IPS-20b (cell line): ENCODE data around the gene SCN4B.

Experiments used
- H3K27ac ChIP-seq: one replicate; pipeline ENCODE4 v1.5.1; 2013; ENCODE audit warnings: low read length
- H3K27me3 ChIP-seq: 2 replicates; pipeline ENCODE4 v1.6.1; 2013; ENCODE audit warnings: mild to moderate bottlenecking, low read length, inconsistent platforms; ENCODE audit not compliant: insufficient read depth
- H3K36me3 ChIP-seq: 2 replicates; pipeline ENCODE4 v1.6.1; 2013; ENCODE audit warnings: low read depth, mild to moderate bottlenecking, inconsistent platforms, low read length, moderate library complexity; ENCODE audit not compliant: insufficient read depth
- H3K4me1 ChIP-seq: 2 replicates; pipeline ENCODE4 v1.6.1; 2013; ENCODE audit warnings: mild to moderate bottlenecking, control low read depth, inconsistent platforms, low read length, moderate library complexity; ENCODE audit not compliant: insufficient read depth
- H3K4me3 ChIP-seq: 2 replicates; pipeline ENCODE4 v1.5.1; 2013; ENCODE audit warnings: mild to moderate bottlenecking, low read length, inconsistent platforms
- H3K9ac ChIP-seq: 2 replicates; pipeline ENCODE4 v1.6.1; 2013; ENCODE audit warnings: low read depth, mild to moderate bottlenecking, inconsistent platforms, low read length, moderate library complexity
- H3K9me3 ChIP-seq: 2 replicates; pipeline ENCODE4 v1.6.1; 2013; ENCODE audit warnings: mild to moderate bottlenecking, low read depth, low read length, inconsistent platforms; ENCODE audit not compliant: insufficient read depth

SCN4B gene

GRCh38 chr11:118135796-118136165 lies 16.8 kb downstream of the SCN4B start:
- H3K27ac ChIP-seq, result no peak overlapping the region
- H3K27me3 ChIP-seq, result peaks cover 4% of the 10 kb centered on the region
- H3K9me3 ChIP-seq, result no peaks in the 10 kb centered on the region
- H3K36me3 ChIP-seq, result no peaks in the 10 kb centered on the region
- H3K4me1 ChIP-seq, result no peaks in the 10 kb centered on the region
- H3K9ac ChIP-seq, result no peak overlapping the region
- no peak overlapping the region for H3K4me3 ChIP-seq

DNA sequence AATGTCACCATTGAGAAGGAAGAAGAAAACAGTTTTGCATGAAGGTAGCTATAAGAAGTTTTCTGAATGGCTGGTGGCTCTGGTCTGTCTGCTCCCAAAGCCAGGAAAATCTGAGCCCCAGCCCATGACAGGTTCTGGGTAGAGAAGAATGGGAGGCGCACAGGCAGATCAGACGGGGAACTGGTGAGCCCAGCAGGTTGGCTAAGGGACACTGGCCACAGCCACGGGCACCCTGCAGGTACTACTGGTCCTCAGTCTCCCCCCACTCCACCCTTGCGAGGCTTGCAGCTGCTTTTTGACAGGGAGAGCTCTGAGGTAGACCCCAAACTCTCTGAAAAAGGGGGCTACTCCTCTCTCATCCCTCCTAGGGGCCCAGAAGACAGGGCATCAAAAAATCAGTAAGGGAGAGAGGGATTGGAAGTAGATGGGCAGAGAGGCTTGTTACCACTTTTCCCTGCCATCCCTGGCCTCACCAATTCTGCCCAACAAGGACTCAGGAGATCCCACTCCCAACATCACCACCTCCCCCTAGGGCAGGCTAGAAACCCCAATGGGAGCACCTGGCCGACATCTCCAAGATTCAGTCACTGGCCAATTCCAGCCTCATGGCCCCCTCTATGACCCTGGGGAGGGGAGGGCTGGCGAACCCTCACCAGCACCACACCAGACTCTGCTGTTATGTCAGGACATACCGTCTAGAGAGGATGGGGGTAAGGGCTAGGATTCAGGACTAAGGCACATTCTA lies 17.4 kb downstream of the SCN4B start:
- no peak overlapping the region for H3K27ac ChIP-seq
- H3K4me1 ChIP-seq, result no peaks in the 10 kb centered on the region
- peaks cover 4% of the 10 kb centered on the region for H3K27me3 ChIP-seq
- H3K36me3 ChIP-seq, result no peaks in the 10 kb centered on the region
- H3K9ac ChIP-seq, result no peak overlapping the region
- no peaks in the 10 kb centered on the region for H3K9me3 ChIP-seq
- no peak overlapping the region for H3K4me3 ChIP-seq

- Histone ChIP-seq H3K36me3 (no peaks in the 10 kb centered on the region), H3K27ac (no peak overlapping the region), H3K9me3 (no peaks in the 10 kb centered on the region), H3K9ac (no peak overlapping the region), H3K27me3 (peaks cover 4% of the 10 kb centered on the region; the same call in 1 of the 2 replicates), H3K4me3 (no peak overlapping the region), H3K4me1 (no peaks in the 10 kb centered on the region)
Observed at GRCh38 chr11:118133816-118134215, 18.8 kb downstream of the SCN4B start.

DNA sequence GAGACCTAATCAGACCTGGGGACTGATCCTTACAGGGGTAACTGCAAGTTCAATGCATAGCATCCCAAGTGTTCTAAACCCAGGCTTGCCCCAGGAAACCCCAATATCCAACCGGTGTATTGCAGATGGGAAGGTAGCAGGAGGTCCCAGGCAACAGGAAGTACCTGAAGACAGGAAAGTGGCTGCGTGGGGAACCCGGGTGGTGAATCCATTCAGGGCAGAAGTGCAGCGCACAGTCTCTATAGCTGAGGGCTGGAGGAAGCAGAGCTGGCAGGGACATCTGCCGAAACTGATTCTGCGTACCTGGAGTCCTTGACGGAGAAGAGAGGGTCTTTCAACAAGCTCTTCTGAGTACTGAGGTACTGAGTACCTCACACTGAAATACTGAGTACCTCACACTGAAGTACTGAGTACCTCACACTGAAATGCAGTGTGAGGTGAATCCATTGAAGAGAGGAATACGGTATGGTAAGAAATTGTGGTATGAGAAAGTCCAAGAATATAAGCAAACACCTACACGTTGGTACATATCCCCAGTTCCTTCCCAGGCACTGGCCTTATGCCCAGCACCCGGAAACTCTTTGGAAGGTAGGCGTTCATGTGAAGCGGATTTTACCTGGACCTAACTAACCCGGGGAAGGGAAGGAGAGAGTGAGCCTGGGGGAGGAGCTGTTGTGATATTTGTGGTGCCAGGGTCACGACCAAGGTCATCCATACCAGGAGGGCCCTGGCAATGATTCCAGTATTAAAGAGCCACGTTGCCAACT lies 20.1 kb downstream of the SCN4B start:
- Histone ChIP-seq H3K27ac (no peak overlapping the region), H3K27me3 (no peaks in the 10 kb centered on the region; the same call in 1 of the 2 replicates), H3K36me3 (no peaks in the 10 kb centered on the region), H3K4me1 (no peaks in the 10 kb centered on the region), H3K9ac (no peak overlapping the region), H3K4me3 (no peak overlapping the region), H3K9me3 (no peaks in the 10 kb centered on the region)

- Histone ChIP-seq H3K9ac (no peak overlapping the region), H3K9me3 (no peaks in the 10 kb centered on the region), H3K36me3 (no peaks in the 10 kb centered on the region), H3K27ac (no peak overlapping the region), H3K4me3 (no peak overlapping the region), H3K27me3 (no peaks in the 10 kb centered on the region), H3K4me1 (no peaks in the 10 kb centered on the region)
Observed at GRCh38 chr11:118129471-118130172, 23.0 kb downstream of the SCN4B start.

GRCh38 chr11:118128721-118129470 lies 23.7 kb downstream of the SCN4B start:
- Histone ChIP-seq H3K9ac (no peak overlapping the region), H3K4me1 (no peaks in the 10 kb centered on the region), H3K4me3 (no peak overlapping the region), H3K27ac (no peak overlapping the region), H3K9me3 (no peaks in the 10 kb centered on the region), H3K27me3 (no peaks in the 10 kb centered on the region), H3K36me3 (no peaks in the 10 kb centered on the region)

- H3K9me3 ChIP-seq, result no peaks in the 10 kb centered on the region
- H3K36me3 ChIP-seq, result no peaks in the 10 kb centered on the region
- H3K27ac ChIP-seq, result no peak overlapping the region
Observed at GRCh38 chr11:118128310-118128709, 24.3 kb downstream of the SCN4B start.

GRCh38 chr11:118126082-118126838 lies 26.4 kb downstream of the SCN4B start:
- no peaks in the 10 kb centered on the region for H3K27me3 ChIP-seq
- no peaks in the 10 kb centered on the region for H3K36me3 ChIP-seq
- H3K4me3 ChIP-seq, result no peak overlapping the region
- H3K4me1 ChIP-seq, result no peaks in the 10 kb centered on the region
- H3K27ac ChIP-seq, result no peak overlapping the region
- H3K9me3 ChIP-seq, result no peaks in the 10 kb centered on the region
- H3K9ac ChIP-seq, result no peak overlapping the region

More at GRCh38 chr11:118128310-118128709, 24.3 kb downstream of the SCN4B start:
- Histone ChIP-seq H3K4me1 (no peaks in the 10 kb centered on the region), H3K9ac (no peak overlapping the region), H3K27me3 (no peaks in the 10 kb centered on the region), H3K4me3 (no peak overlapping the region)

GRCh38 chr11:118124929-118125535 lies 27.6 kb downstream of the SCN4B start:
- H3K9ac ChIP-seq, result no peak overlapping the region
- no peaks in the 10 kb centered on the region for H3K36me3 ChIP-seq
- H3K9me3 ChIP-seq, result no peaks in the 10 kb centered on the region
- no peak overlapping the region for H3K27ac ChIP-seq
- H3K4me3 ChIP-seq, result no peak overlapping the region
- H3K27me3 ChIP-seq, result no peaks in the 10 kb centered on the region
- no peaks in the 10 kb centered on the region for H3K4me1 ChIP-seq

DNA sequence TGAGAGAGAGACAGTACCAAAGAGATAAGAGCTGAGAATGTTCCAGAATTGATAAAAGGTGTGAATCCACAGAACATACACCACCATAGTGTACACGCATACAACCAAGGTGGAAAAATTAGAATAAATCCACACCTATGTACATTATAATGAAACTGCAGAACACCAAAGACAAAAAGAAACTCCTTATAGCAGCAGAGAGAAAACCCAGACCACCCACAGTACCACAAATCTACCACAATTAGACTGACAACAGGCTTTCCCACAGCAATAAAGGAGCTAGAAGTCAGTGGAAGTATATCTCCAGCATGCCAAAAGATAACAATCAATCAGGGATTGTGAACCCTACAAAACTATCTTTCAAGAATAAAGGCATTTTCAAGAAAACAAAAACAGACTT lies 31.8 kb downstream of the SCN4B start:
- no peaks in the 10 kb centered on the region for H3K9me3 ChIP-seq
- H3K4me1 ChIP-seq, result no peaks in the 10 kb centered on the region; the same call in 1 of the 2 replicates
- no peak overlapping the region for H3K9ac ChIP-seq
- no peak overlapping the region for H3K27ac ChIP-seq
- no peaks in the 10 kb centered on the region for H3K36me3 ChIP-seq
- no peaks in the 10 kb centered on the region for H3K27me3 ChIP-seq
- H3K4me3 ChIP-seq, result no peak overlapping the region
